ENCODE measurements around the gene PAQR6. TPM values are rescaled to one million over a fixed set of nuclear protein-coding genes. Genes with fewer than 3 reads are reported as not detected.
A peak's percentile ranks its signal among the peaks of the same experiment; 100 is the strongest.
"Not testable (repeated sequence)": the region's sequence is repeated elsewhere in the genome, so short reads cannot be mapped to it uniquely, and the experiment has no call there.

Gene PAQR6
- polyA plus RNA-seq, 3 donors = 3.0 to 4.4 (median 3.0) TPM

DNA sequence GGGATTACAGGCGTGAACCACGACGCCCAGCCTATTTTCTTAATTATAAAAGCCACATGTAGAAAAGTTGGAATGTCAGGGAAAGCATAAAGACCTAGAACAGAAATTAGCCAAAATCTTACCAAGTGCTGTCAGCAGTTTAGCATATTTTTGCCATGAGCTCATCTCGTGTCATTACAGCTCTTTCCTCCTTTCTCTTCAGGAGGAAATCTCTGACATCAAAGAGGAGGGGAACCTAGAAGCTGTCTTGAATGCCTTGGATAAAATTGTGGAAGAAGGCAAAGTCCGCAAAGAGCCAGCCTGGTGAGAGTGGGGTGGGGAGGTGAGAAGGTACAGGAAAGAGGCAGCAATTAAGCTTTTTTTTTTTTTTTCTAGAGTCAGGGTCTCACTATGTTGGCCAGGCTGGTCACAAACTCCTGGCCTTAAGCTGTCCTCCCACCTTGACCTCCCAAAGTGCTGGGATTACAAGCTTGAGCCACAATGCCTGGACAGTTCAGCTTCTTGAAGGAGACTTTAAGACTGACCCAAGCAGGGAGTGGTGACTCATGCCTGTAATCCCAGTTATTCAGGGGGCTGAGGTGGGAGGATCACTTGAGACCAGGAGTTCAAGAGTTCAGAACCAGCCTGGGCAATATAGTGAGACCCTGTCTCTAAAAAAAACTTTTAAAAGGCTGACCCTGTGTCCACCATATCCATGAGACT is 14.3 kb downstream of the PAQR6 start:
- no peak for DNase-seq (ENCODE audit: low read depth in 3 of 3, low spot score in 2 of 3)

DNA sequence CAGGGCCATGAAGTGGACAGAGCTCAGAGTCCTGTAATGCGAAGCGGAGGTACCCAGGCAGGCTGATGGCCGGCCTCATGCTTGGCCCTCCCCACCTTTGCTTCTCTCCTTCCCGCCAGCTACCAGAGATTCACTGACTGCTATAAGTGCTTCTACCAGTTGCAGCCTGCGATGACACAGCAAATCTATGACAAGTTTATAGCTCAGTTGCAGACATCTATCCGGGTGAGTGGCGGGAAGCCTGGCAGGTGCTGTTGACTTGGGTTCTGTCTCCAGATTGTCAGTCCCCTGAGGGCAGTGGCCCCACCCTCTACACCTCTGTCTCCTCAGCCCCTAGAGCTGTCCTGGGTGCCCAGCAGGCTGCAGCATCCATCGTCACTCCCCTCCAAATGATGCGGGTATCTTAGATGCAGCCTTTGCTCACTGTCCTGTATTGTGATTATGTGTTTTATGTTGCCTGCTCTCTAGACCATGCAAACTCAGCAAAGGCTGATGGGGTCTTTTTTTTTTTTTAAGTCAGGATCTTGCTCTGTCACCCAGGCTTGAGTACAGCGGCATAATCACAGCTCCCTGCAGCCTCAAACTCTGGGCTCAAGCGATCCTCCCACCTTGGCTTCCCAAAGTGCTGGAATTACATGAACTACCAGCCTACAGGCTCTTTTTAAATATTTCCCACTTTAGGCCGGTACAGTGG is 15.5 kb downstream of the PAQR6 start:
- no peak for DNase-seq (ENCODE audit: low read depth in 3 of 3, low spot score in 2 of 3)

DNA sequence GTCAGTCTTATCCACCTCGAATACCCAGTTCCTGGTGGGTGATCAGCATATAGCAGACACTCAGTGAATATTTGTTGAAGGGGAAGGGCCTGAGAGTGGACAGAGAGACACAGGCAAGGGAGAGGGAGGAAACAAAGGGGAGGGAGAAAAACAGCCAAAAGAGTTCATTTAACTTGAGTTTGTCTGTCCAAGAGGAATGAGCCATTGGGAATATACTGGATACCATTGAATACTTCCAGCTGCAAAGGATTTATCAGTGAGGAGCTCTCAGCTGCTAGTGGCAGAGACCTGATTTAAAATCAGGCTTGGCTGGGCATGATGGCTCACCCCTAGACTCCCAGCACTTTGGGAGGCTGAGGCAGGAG is 17.4 kb downstream of the PAQR6 start:
- DNase-seq (ENCODE audit: low read depth in 3 of 3, low spot score in 2 of 3) = no peak

DNA sequence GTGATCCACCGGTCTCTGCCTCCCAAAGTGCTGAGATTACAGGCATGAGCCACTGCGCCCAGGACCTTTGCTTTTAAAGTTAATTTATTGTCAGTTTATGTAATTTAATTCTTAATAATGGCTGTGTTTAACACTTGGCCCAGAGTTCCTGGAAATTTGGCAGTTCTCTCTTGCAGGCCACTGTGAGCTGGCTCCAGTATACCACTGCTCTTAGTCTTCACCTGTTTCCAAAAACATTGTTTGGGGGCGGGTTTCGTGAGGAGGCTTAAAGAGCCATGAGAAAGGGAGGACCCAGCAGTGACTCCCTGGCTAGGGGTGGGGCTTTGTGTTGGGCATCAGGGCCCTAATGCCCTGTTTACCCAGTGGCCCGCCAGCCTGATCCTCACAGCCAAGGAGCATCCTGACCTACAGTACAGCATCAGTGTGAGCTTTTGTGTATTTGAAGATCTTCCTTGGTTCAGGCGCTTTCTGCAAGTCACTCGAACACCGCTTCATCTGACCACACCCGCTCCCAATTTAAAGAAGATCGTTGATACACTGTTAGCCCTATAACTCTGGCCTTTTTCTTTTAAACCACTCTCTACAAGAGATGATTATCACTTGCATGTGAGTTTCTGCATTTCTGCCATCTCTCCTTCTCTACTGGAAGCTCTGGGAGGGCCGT is 17.9 kb downstream of the PAQR6 start:
- no peak for DNase-seq (ENCODE audit: low read depth in 3 of 3, low spot score in 2 of 3)

DNA sequence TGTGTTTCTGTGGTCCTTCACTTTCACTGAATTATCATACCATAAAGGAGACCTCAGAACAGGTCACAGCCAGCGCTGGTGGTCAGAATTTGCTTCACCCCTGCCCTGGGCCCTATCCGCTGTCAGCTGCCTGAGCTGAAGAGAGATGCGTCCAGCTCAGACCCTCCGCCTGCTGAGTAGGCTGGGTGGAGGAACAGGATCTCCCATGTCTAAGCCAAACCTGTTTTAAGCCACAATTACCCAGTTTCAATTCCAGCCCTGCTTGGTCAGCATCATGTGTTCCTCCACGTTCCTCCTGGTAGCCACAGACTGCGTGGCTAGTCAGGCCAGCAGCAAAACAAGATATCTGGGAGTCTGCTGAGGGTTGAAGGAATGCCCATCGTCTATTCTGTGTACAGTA is 19.4 kb downstream of the PAQR6 start:
- no peak for DNase-seq (ENCODE audit: low read depth in 3 of 3, low spot score in 2 of 3)

DNA sequence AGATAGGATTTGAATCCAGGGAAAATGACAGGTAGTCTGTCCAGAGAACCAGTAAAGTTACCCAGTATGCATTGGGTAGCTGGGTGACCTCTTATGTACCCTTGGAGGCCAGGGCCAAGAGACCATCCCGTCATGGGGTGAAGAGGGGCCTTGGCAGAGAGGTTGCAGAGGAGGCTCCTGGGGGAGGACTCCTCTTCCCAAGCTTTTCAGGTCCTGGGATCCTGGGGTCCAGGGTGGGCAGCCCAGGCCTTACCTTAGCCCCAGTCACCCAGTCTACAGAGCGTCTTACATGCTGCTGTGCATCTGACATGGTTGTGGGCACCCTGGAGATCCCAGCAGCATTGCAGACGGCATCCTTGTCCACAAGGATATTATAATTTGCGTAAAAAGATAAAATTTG is 21.1 kb downstream of the PAQR6 start:
- DNase-seq (ENCODE audit: low read depth in 3 of 3, low spot score in 2 of 3) = no peak

DNA sequence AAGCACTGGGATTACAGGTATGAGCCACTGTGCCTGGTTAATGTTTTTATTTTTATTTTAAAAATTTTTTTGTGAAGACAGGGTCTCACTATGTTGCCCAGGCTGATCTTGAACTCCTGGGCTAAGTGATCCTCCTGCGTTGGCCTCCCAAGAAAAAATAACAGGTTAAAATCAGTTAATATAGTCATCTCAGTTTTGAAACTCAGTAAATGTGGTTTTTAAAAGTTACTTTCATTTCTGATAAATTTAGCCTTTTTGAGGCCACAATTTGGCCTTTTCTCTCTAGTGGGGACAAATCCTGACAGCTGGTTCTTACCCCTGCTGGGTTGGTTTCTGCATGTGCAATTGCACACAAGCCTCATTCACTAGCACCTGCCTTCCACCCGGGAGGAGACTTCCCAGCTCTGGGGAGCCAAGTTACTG is 21.7 kb downstream of the PAQR6 start:
- DNase-seq (ENCODE audit: low read depth in 3 of 3, low spot score in 2 of 3) = no peak

DNA sequence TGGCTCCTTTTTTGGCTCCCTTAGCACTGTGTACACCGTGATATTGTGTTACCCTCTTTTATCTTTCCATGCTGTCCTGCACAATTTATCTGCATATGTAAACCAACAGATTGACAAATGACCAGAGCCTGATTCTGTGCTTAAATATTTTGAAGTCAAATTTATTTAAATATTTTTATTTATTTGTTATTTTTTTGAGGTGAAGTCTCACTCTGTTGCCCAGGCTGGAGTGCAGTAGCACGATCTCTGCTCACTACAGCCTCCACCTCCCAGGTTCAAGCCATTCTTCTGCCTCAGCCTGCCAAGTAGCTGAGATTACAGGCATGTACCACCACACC is 22.2 kb downstream of the PAQR6 start:
- no peak for DNase-seq (ENCODE audit: low read depth in 3 of 3, low spot score in 2 of 3)

DNA sequence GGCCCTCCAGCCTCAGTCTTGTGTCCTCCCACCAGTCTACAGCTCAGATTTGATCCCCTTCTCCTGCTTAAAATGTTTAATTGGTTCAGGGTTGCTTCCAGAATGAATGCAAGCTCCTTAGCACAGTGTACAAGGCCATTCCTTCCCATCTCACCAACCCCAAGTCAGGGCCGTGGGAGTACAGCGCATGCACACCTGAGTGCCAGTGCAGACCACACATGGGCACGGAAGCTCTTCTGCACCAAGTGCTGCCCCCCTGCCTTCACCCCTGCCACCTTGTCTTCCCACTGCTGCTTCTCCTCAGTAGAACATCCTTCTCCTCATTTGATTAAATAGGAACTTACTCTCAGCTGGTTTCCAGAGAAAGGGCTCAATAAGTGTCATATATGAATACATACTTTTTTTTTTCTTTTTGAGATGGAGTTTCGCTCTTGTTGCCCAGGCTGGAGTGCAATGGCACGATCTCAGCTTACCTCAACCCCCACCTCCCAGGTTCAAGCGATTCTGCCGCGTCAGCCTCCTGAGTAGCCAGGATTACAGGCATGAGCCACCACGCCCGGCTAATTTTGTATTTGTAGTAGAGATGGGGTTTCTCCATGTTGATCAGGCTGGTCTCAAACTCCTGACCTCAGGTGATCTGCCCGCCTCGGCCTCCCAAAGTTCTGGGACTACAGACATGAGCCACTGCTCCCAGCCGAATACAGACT is 25.7 kb downstream of the PAQR6 start:
- DNase-seq (ENCODE audit: low read depth in 3 of 3, low spot score in 2 of 3) = no peak

DNA sequence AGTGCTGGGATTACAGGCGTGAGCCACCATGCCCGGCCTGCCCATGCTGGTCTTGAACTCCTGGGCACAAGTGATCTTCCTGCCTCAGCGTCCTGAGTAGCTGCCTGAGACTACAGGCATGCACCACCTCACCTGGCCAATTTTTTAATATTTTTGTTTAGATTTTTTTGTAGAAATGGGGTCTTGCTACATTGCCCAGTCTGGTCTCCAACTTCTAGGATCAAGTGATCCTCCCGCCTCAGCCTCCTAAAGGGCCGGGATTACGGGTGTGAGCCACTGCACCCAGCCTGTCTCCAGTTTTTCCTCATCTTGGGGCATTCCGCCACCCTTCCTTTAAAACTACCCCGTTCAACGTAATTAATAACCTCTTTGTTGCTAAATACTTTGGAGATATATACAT is 27.6 kb downstream of the PAQR6 start:
- DNase-seq (ENCODE audit: low read depth in 3 of 3, low spot score in 2 of 3) = no peak

DNA sequence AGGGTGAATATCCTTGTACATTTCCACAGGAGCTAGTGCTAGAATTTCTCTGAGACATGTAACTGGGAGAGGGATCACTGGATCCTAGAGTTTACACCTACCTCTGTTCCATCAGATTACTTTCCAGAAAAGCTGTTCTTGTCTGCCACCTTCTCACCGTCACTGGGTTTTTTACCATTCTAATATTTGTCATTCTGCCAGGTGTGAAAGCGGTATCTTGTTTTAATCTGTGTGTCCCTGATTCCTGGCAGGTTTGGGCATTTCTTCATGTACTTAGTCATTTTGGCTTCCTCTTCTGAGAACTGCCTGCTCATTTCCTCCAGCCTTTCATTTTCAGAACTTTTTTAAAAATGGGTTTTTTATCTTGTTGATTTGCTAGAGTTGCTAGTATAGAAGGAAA is 30.0 kb downstream of the PAQR6 start:
- no peak for DNase-seq (ENCODE audit: low read depth in 3 of 3, low spot score in 2 of 3)

DNA sequence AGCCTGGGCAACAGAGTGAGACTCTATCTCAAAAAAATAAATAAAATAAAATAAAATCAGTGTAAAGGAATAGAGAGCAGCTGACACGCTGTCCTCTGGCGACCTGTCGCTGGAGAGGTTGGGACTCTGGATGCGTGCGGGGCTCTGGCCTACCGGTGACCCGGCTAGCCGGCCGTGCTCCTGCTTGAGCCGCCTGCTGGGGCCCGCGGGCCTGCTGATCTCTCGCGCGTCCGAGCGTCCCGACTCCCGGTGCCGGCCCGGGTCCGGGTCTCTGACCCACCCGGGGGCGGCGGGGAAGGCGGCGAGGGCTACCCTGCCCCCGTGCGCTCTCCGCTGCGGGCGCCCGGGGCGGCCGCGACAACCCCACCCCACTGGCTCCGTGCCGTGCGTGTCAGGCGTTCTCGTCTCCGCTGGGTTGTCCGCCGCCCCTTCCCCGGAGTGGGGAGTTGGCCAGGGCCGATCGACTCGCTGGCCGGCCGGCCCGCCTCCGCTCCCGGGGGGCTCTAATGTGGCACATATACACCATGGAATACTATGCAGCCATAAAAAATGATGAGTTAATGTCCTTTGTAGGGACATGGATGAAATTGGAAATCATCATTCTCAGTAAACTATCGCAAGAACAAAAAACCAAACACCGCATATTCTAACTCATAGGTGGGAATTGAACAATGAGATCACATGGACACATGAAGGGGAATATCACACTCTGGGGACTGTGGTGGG is 31.3 kb downstream of the PAQR6 start:
- not testable (repeated sequence) for DNase-seq (ENCODE audit: low read depth in 3 of 3, low spot score in 2 of 3)

DNA sequence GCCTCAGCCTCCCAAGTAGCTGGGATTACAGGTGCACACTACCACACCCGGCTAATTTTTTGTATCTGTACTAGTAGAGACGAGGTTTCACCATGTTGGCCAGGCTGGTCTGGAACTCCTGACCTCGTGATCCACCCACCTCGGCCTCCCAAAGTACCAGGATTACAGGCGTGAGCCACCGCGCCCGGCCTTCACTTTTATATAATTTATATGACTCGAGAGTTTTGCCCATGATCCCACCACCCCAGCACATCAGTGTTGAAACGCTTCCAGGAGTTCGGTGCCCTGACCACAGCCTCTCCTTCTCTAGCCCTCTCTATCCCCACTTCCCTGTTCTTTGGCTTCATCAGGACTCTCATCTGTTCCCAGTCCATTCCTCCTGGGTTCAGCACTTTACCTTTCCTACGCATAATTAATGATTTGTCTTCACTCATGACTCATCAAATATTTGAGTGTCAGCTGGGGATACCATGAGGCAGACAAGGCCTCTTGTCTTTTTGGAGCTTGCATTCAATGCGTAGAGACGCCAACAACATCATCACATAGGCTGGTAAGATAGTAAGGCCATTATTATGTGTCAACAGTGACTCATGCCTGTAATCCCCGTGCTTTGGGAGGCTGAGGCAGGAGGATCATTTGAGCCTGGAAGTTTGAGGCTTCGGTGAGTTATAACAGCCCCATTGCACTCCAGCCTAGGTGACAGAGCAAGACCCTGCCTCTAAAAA is 33.7 kb downstream of the PAQR6 start:
- no peak for DNase-seq (ENCODE audit: low read depth in 3 of 3, low spot score in 2 of 3)

DNA sequence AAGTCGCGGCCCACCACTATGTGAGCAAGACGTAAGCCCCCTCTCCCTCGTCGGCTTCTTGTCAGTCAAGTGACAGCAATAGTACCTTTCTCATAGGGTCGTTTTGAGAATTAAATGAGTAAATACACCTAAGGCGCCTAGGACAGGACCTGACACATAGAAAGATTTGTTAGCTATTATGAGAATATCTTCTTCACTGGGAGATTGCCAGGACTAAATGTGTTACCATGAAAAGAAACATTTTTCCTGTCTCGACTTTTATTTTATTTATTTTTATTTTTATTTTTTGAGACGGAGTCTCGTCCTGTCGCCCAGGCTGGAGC is 34.3 kb downstream of the PAQR6 start:
- DNase-seq (ENCODE audit: low read depth in 3 of 3, low spot score in 2 of 3) = no peak

DNA sequence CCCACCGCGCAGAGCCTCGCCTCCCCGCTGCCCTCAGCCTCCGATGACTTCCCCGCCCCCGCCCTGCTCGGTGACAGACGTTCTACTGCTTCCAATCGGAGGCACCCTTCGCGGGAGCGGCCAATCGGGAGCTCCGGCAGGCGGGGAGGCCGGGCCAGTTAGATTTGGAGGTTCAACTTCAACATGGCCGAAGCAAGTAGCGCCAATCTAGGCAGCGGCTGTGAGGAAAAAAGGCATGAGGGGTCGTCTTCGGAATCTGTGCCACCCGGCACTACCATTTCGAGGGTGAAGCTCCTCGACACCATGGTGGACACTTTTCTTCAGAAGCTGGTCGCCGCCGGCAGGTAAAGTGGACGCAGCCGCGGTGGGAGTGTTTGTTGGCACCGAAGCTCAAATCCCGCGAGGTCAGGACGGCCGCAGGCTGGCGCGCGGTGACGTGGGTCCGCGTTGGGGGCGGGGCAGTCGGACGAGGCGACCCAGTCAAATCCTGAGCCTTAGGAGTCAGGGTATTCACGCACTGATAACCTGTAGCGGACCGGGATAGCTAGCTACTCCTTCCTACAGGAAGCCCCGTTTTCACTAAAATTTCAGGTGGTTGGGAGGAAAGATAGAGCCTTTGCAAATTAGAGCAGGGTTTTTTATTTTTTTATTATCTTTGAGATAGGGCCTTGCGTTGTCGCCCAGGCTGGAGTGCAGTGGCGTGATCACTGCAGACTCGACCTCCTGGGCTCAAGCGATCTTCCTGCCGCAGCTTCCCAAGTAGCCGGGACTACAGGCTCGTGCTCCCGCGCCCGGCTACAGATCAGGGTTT is 34.8 kb downstream of the PAQR6 start, which contains the start of gene PMF1:
PMF1 (plus strand) TSS at position 175 of the 811 bp plus-strand sequence; CDS start at position 184, 9 bp downstream.
- peak; percentile 92 to 95 (median 93) for DNase-seq (ENCODE audit: low read depth in 3 of 3, low spot score in 2 of 3)

DNA sequence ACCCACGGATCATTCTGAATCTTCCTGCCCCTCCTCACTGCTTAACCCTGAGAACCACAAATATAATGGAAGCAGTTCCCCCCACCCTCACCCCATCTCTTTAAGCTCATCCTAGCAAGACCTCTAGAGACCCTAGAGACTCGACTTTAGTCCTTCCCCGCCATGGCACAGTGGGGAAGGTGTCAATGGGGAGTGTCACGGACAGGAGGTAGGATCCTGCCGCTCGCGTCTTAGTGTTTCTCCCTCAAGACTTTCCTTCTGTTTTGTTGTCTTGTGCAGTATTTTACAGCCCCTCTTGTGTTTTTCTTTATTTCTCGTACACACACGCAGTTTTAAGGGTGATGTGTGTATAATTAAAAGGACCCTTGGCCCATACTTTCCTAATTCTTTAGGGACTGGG is 35.7 kb downstream of the PAQR6 start:
- DNase-seq (ENCODE audit: low read depth in 3 of 3, low spot score in 2 of 3) = no peak

DNA sequence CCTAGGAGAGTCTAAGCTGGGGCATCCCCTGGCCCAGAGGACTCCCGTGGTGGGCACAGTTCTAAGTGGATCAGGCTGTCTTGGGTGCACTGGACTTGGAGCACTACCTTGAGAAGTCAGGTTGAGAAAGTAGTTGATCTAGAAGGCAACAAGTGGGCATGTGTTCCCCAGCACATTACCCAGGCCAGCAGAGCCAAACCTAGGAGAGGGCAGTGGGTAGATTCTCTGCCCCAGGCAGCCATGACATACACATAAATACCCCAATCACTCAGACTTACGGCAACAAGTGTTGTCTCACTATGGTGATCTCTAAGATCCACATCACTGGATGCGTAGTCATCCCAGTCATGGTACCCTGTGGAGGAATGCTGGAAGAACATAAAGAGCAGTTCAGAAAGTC is 36.6 kb downstream of the PAQR6 start:
- no peak for DNase-seq (ENCODE audit: low read depth in 3 of 3, low spot score in 2 of 3)

DNA sequence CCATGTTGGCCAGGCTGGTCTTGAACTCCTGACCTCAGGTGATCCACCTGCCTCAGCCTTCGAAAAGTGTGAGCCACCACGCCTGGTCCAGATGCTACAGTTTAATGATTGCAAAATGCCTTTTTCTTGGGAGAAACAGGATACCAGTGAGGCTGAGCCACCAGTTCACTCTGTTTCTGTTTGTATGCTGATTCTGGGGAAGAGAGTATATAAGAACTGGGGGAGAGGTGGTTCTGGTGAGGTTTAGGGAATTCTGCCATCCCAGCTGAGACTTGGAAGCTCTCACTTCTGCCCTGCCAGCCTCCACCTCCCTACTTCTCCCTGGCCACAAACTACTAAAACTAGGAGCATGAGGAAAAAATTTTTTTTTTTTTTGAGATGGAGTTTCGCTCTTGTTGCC is 43.2 kb downstream of the PAQR6 start:
- no peak for DNase-seq (ENCODE audit: low read depth in 3 of 3, low spot score in 2 of 3)

DNA sequence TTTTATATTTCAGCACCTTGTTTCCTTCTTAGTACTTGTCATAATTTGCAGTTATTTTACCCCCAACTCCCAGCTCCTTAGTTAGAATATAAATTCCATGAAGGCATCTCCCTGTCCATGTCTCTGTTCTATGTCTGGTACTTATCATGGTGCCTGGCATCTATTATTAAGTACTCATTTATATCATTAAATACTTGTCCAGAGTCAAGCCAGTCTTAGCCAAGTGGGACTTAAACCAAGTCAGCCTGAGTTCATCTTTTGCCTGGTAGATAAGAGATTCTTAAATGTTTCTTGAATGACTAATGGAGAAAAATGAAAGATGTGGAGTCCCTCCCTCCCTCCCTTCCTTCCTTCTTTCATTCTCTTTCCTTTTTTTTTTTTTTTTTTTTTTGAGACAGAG is 44.5 kb downstream of the PAQR6 start:
- no peak for DNase-seq (ENCODE audit: low read depth in 3 of 3, low spot score in 2 of 3)
